Measurements from ENCODE around the gene CABS1.

DNA sequence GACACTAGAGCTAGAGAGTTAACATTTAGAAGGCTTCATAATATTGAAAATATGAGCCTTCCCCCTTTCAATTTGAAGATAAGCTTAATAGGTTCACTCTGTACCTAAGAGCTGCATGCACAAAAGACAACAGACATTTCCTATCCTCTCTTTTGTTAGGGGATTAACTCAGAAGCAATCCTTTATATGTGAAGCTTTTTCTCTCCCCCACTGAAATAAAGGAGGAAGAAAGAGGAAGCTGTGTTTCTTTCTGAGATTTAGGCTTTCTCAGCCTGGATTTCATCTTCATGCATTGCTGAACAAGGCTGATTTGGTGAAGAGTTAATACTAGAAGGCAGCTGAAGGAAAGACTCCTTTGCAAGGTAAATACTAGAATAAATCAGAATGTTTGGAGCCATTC, 21.0 kb upstream of the CABS1 start:
- TF ChIP-seq EP300 (IDR thresholded peaks at IDR 0.05) (no peak), CHD2 (IDR thresholded peaks at IDR 0.05; ENCODE audit: low read length, partially characterized antibody) (no peak)

Data from A549 (cell line).